LNCaP clone FGC (cell line): ENCODE results near the gene ATP6AP1.

Experiments
- DNase-seq: peaks from one replicate; pipeline ENCODE4 v3.0.0-alpha.2; 2011; ENCODE audit warnings: low read depth
- H3K4me3 ChIP-seq: 2 replicates; pipeline ENCODE4 v1.5.1; 2011; ENCODE audit warnings: mild to moderate bottlenecking, low read depth, low read length, control low read depth
- CTCF ChIP-seq: IDR thresholded peaks from 2 replicates; pipeline ENCODE4 v1.5.1; 2012; ENCODE audit warnings: mild to moderate bottlenecking; ENCODE audit not compliant: control insufficient read depth, insufficient read depth; ENCODE audit errors: extremely low read depth

ATP6AP1 gene

GRCh38 chrX:154402622-154403127 is 25.8 kb upstream of the ATP6AP1 start:
- DNase-seq = no peak
- no peak for TF ChIP-seq CTCF
- no peak overlapping the region for H3K4me3 ChIP-seq

GRCh38 chrX:154403192-154403591 is 25.3 kb upstream of the ATP6AP1 start:
- DNase-seq = no peak
- H3K4me3 ChIP-seq = no peak overlapping the region
- TF ChIP-seq CTCF = no peak

- TF ChIP-seq CTCF = no peak
- DNase-seq = no peak
- H3K4me3 ChIP-seq = no peak overlapping the region
Measured at GRCh38 chrX:154403858-154404257, 24.6 kb upstream of the ATP6AP1 start.

- DNase-seq = no peak
- no peak for TF ChIP-seq CTCF
- no peak overlapping the region for H3K4me3 ChIP-seq
Measured at GRCh38 chrX:154404625-154405192, 23.8 kb upstream of the ATP6AP1 start.

- no peak overlapping the region for H3K4me3 ChIP-seq
- no peak for DNase-seq
- no peak for TF ChIP-seq CTCF
Measured at GRCh38 chrX:154408659-154409221, 19.7 kb upstream of the ATP6AP1 start.

- TF ChIP-seq CTCF = no peak
- no peak within 1 kb of the TSS for H3K4me3 ChIP-seq
- DNase-seq = no peak
Measured at GRCh38 chrX:154409222-154409871, 19.1 kb upstream of the ATP6AP1 start, which contains the start of gene DNASE1L1. Gene DNASE1L1 (minus strand): TSS chrX:154409254. CDS start chrX:154405568, 3,686 bp downstream.
